H1 (cell line): ENCODE measurements around the gene MRGPRE. TPM values are rescaled to one million over a fixed set of nuclear protein-coding genes. Genes with fewer than 3 reads are reported as not detected.

Experiments used
- HDAC2 ChIP-seq, 2 experiments: fragments of 300-600 bp in 1 of 2; sonication (generic) in 1 of 2; IDR thresholded peaks; 2 replicates each; pipeline ENCODE4 v1.6.1; 2011 to 2012; ENCODE audit warnings: low read depth in 2 of 2, low read length in 2 of 2, mild to moderate bottlenecking in 2 of 2, moderate library complexity in 2 of 2, borderline replicate concordance in 1 of 2, inconsistent platforms in 1 of 2
- PHF8 ChIP-seq: fragments of 200-600 bp; sonication (generic); conservative IDR thresholded peaks from 2 replicates; pipeline ENCODE4 v1.7.1; 2012; ENCODE audit warnings: low read depth, mild to moderate bottlenecking, inconsistent platforms, low read length, moderate library complexity
- POLR2AphosphoS5 ChIP-seq: IDR thresholded peaks from 2 replicates; pipeline ENCODE4 v1.6.1; 2011; ENCODE audit warnings: low read depth, low read length
- RFX5 ChIP-seq: IDR thresholded peaks from 2 replicates; pipeline ENCODE4 v1.6.1; 2011; ENCODE audit warnings: low read depth, low read length, improper control_type of control experiment, borderline replicate concordance
- polyA plus RNA-seq, 7 experiments: library from polyadenylated mRNA; depleted of rRNA in 3 of 7; stranded (reverse) in 5 of 7; unstranded in 2 of 7; fragments of >200 nt in 5 of 7; fragments of 200-250 nt in 2 of 7; gene quantifications; 1 replicate in 5 of 7; 2 replicates in 1 of 7; 4 replicates in 1 of 7; pipeline versions ENCODE4 v1.2.1 to v1.2.3, GENCODE V29; 2011 to 2013; ENCODE audit warnings: missing spikeins in 2 of 7, mixed read lengths in 2 of 7
- total RNA-seq: library from RNA; stranded (reverse); fragmentation: NEBNext Ultra II Directional; extraction: Animal tissue kit (Norgen Biotek cat#: 25700); gene quantifications from 2 replicates; pipeline ENCODE4 v1.2.1, GENCODE V29; 2021
- TF ChIP-seq, protein P1 (sequence below), 3 experiments: IDR thresholded peaks; 1 replicate in 2 of 3; 2 replicates in 1 of 3; pipeline versions ENCODE4 v1.5.1 to v1.6.1; 2011; ENCODE audit warnings: low read length in 3 of 3, mild to moderate bottlenecking in 3 of 3, inconsistent platforms in 2 of 3, low read depth in 1 of 3, moderate library complexity in 1 of 3; ENCODE audit not compliant: insufficient read depth in 1 of 3; ENCODE audit errors: control extremely low read depth in 1 of 3

MRGPRE gene
- total and polyA plus RNA-seq, 2 of the 8 experiments (the other 6 are each of a cell fraction or from before 2014, with no cell fraction given), result not detected

DNA sequence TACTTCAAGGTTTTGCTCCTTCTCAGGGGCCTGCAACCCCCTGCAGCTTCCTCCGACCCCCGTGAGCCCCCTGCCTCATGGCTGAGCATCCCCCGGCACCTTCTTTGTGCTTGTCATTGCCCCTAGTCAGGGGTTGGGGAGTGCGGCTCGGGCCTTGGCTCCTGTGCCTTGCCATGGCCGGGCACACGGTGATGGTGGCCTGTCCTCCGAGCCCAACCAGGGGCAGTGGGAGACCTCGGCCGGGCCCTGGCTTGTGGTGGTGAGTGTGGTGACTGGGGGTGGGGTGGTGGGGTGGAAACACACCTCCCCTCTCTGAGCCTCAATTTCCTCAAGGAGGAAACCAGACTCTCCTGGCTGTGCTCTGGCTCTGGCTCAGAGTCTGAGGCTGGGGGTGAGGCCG, 12.1 kb downstream of the MRGPRE start (continued):
- TF ChIP-seq, protein P1, sequence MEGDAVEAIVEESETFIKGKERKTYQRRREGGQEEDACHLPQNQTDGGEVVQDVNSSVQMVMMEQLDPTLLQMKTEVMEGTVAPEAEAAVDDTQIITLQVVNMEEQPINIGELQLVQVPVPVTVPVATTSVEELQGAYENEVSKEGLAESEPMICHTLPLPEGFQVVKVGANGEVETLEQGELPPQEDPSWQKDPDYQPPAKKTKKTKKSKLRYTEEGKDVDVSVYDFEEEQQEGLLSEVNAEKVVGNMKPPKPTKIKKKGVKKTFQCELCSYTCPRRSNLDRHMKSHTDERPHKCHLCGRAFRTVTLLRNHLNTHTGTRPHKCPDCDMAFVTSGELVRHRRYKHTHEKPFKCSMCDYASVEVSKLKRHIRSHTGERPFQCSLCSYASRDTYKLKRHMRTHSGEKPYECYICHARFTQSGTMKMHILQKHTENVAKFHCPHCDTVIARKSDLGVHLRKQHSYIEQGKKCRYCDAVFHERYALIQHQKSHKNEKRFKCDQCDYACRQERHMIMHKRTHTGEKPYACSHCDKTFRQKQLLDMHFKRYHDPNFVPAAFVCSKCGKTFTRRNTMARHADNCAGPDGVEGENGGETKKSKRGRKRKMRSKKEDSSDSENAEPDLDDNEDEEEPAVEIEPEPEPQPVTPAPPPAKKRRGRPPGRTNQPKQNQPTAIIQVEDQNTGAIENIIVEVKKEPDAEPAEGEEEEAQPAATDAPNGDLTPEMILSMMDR (IDR thresholded peaks at IDR 0.05; ENCODE audit: control extremely low read depth in 1 of 3, insufficient read depth in 1 of 3, low read depth in 1 of 3, low read length in 3 of 3), result no peak
- TF ChIP-seq RFX5 (no peak), HDAC2 (IDR thresholded peaks at IDR 0.05; ENCODE audit: borderline replicate concordance in 1 of 2, low read depth in 2 of 2, low read length in 2 of 2) (no peak), POLR2AphosphoS5 (no peak), PHF8 (no peak)
